Measurements from ENCODE around the gene ADAMTS8. TPM values are rescaled to one million over a fixed set of nuclear protein-coding genes. Genes with fewer than 3 reads are reported as not detected.

The ADAMTS8 gene
- total and polyA plus RNA-seq, 10 of the 15 experiments (the other 5 are each of a cell fraction or from before 2014, with no cell fraction given) = not detected

DNA sequence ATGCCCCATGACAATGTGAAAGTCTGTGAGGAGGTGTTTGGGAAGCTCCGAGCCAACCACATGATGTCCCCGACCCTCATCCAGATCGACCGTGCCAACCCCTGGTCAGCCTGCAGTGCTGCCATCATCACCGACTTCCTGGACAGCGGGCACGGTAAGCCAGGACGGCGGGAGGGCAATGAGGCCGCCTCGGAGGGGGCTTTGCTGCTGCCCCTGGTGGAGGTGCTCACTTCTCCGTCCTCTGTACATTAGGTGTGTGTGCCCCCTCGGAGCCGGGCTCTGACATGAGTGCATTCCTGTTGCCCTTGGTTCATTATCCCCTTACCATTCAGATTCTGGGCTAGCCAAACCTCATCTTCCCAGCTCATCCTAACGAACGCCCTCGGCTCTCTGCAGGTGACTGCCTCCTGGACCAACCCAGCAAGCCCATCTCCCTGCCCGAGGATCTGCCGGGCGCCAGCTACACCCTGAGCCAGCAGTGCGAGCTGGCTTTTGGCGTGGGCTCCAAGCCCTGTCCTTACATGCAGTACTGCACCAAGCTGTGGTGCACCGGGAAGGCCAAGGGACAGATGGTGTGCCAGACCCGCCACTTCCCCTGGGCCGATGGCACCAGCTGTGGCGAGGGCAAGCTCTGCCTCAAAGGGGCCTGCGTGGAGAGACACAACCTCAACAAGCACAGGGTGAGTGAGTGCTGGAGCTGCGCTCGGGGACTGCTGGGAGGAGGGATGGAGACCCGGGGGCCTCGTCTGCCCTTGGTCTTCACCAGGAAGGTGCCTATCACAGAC is 33.9 kb upstream of the ADAMTS8 start:
- RAD21 ChIA-PET (ENCODE audit: unreplicated experiment) = no interaction called here
- H2AFZ ChIP-seq (ENCODE audit: control insufficient read depth, low read depth, low read length) = no peak overlapping the region
- H3K36me3 ChIP-seq (ENCODE audit: control insufficient read depth in 2 of 2, insufficient read depth in 2 of 2, low read length in 1 of 2) = no peaks in the 10 kb centered on the region
- no peak for ATAC-seq
- peaks cover 3 to 4% of the 10 kb centered on the region in 2 experiments; a peak in 3 of 4 replicates for H3K27me3 ChIP-seq (replicated peaks in 1 of 2; ENCODE audit: control insufficient read depth in 2 of 2, insufficient read depth in 2 of 2, low read length in 1 of 2)
- no peak overlapping the region for H3K9ac ChIP-seq (ENCODE audit: control insufficient read depth, insufficient read depth, low read length)
- no TSS peak for BruUV-seq (replicated peaks)
- H3K4me1 ChIP-seq (ENCODE audit: control insufficient read depth, insufficient read depth, low read length) = no peaks in the 10 kb centered on the region
- CTCF ChIA-PET = interaction anchor here (0.8 kb wide), 1 partner anchor 28 kb away, joined by 4 read pairs; no protein-coding TSS in a partner anchor
- H3K4me3 ChIP-seq = no peak overlapping the region
- SMC1A ChIA-PET (ENCODE audit: uncharacterized antibody, unreplicated experiment) = no interaction called here
- TF ChIP-seq SIN3A (IDR thresholded peaks at IDR 0.05; ENCODE audit: low read depth, low read length) = no peak
- no peak for TF ChIP-seq STAT3 (IDR thresholded peaks at IDR 0.05; ENCODE audit: low read depth, low read length)
- no peak for TF ChIP-seq CBX3 (IDR thresholded peaks at IDR 0.05; ENCODE audit: borderline replicate concordance, low read depth)
- TF ChIP-seq SPI1 (IDR thresholded peaks at IDR 0.05; ENCODE audit: borderline replicate concordance, insufficient read depth, low read depth, low read length) = no peak
- no peak for TF ChIP-seq CREM (IDR thresholded peaks at IDR 0.05; ENCODE audit: low read depth)
- TF ChIP-seq, protein P1, sequence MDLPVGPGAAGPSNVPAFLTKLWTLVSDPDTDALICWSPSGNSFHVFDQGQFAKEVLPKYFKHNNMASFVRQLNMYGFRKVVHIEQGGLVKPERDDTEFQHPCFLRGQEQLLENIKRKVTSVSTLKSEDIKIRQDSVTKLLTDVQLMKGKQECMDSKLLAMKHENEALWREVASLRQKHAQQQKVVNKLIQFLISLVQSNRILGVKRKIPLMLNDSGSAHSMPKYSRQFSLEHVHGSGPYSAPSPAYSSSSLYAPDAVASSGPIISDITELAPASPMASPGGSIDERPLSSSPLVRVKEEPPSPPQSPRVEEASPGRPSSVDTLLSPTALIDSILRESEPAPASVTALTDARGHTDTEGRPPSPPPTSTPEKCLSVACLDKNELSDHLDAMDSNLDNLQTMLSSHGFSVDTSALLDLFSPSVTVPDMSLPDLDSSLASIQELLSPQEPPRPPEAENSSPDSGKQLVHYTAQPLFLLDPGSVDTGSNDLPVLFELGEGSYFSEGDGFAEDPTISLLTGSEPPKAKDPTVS (IDR thresholded peaks at IDR 0.05; ENCODE audit: low read depth, low read length) = no peak
- TF ChIP-seq SIX5 (IDR thresholded peaks at IDR 0.05; ENCODE audit: low read depth, low read length, severe bottlenecking) = no peak
- TF ChIP-seq CBFB (IDR thresholded peaks at IDR 0.05; ENCODE audit: low read depth) = no peak
- TF ChIP-seq ZSCAN29 (IDR thresholded peaks at IDR 0.05) = no peak
- TF ChIP-seq, protein P2, sequence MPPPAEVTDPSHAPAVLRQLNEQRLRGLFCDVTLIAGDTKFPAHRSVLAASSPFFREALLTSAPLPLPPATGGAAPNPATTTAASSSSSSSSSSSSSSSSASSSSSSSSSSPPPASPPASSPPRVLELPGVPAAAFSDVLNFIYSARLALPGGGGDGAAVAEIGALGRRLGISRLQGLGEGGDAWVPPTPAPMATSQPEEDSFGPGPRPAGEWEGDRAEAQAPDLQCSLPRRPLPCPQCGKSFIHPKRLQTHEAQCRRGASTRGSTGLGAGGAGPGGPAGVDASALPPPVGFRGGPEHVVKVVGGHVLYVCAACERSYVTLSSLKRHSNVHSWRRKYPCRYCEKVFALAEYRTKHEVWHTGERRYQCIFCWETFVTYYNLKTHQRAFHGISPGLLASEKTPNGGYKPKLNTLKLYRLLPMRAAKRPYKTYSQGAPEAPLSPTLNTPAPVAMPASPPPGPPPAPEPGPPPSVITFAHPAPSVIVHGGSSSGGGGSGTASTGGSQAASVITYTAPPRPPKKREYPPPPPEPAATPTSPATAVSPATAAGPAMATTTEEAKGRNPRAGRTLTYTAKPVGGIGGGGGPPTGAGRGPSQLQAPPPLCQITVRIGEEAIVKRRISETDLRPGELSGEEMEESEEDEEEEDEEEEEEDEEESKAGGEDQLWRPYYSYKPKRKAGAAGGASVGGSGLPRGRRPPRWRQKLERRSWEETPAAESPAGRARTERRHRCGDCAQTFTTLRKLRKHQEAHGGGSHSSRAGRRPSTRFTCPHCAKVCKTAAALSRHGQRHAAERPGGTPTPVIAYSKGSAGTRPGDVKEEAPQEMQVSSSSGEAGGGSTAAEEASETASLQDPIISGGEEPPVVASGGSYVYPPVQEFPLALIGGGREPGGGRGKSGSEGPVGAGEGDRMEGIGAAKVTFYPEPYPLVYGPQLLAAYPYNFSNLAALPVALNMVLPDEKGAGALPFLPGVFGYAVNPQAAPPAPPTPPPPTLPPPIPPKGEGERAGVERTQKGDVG (CRISPR knock-in tag; IDR thresholded peaks at IDR 0.05) = no peak
- no peak for TF ChIP-seq POLR2A (IDR thresholded peaks at IDR 0.05; ENCODE audit: low read depth, low read length)
- TF ChIP-seq EZH2 (IDR thresholded peaks at IDR 0.05; ENCODE audit: borderline replicate concordance, control insufficient read depth, low read depth, low read length) = no peak
- no peak overlapping the region for H3K4me2 ChIP-seq (ENCODE audit: control insufficient read depth, insufficient read depth)
- WGBS (ENCODE audit: insufficient coverage, insufficient replicate concordance, low lambda C conversion rate, missing lambda C conversion rate) = 33% methylated on average over 31 of the region's 31 CpGs
- no peak for FAIRE-seq
- intact Hi-C loops (cut with micrococcal nuclease; ENCODE audit: unreplicated experiment) (no loop called here), in situ Hi-C loops (cut with MboI) (no loop called here)
- POLR2A ChIA-PET = no interaction called here
- no peaks in the 10 kb centered on the region for H3K9me3 ChIP-seq (replicated peaks; ENCODE audit: control insufficient read depth, insufficient read depth, low read length)
- DNase-seq (ENCODE audit: low read depth, low spot score) = no peak
- H3K27ac ChIP-seq (ENCODE audit: control insufficient read depth, insufficient read depth) = no peak overlapping the region
- H3K79me2 ChIP-seq (ENCODE audit: control insufficient read depth, insufficient read depth, low read length) = no peaks in the 10 kb centered on the region
- H4K20me1 ChIP-seq (ENCODE audit: control insufficient read depth, insufficient read depth) = no peaks in the 10 kb centered on the region
